HG03520 (cell line): ENCODE data around the gene SMAD3.

Source experiments
- ATAC-seq: cut with Tn5 transposase; IDR thresholded peaks from one replicate; pipeline ENCODE4 v1.9.1; 2021; ENCODE audit warnings: mild to moderate bottlenecking, moderate library complexity; ENCODE audit not compliant: unreplicated experiment

Gene SMAD3

DNA sequence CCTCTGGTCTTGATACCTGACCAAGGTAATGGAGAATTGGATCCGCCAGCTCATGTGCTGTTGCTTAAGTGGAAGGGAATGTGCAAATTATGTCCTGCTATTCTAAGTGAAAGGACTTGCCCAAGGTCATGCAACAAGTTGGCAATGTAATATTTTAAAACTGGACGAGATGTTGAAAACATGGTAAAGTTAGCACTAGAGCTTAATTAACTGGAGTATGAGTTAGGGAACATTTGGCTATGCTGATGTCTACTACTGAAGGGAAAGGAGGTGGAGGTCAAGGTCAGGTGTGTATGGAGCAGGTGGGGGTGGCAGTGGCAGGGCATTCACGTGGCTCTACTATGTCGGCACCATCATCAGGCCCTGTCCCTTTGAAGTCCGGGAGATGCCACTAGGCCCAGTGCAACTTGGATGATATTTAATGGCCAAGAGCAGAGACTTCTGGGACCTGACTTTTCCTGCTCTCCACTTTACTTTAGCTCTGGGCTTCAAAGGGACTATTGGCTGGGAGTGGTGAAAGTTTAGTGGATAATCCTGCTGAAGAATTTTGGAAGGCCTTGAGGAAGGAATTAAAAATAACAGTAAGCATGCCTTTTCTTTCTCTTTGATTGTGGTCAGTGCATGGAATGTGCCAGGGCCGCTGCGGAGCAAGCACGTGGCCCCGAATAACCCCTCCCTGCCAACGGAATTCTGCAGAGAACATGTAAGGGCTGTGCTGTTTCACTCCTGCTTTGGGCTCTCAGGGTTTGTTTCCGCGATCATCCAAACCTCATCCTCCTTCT is 14.9 kb downstream of the SMAD3 start:
- no peak for ATAC-seq

DNA sequence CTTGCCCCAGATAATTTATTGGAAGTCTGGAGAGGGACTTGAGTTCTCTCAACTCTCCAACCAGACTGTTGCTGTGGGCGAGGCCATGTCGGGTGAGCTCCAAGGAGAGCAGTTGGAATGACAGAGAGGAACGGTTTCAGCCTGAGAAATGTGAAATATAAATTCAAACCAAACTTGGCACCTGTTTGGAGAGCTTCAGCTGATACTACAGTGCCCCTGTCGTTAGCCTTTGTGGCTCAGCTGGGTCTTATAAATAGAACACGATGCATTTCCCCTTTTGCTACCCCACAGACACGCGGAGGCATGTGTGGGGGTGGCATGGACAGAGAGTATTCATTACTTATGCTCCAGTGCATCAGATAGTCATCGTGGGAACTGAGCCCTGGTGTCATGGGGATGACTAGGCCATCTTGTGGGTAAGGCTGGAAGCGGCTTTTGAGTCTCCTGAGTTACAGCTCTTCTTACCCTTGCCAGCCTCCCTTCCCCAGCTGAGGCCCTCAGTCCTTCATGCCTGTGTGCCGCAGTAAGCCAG is 15.6 kb downstream of the SMAD3 start:
- ATAC-seq: no peak

DNA sequence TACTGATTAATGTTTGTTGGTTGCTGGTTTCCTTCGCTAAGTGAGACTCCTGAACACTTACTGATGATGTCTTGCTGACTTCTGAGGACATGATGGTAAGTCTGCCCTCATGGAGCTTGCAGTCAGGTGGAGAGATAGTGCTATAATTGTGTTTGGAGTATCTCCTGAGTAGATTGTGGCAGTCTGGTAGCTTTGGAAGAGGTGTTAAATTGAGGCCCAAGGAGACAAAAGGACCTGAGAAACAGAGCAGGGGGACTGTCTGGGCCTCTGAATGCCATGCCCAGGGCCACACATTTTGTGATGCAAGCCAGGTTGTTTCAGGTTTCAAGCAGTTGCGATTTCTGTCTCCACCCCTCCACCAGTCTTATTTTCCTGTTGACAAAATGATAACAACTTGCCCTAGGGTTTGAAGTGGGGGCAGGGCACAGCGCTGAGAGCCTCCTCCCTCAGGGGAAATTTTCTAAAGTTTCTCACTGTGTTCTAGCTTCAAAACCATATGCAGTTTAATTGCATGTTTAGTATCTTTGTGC is 16.7 kb downstream of the SMAD3 start:
- no peak for ATAC-seq

DNA sequence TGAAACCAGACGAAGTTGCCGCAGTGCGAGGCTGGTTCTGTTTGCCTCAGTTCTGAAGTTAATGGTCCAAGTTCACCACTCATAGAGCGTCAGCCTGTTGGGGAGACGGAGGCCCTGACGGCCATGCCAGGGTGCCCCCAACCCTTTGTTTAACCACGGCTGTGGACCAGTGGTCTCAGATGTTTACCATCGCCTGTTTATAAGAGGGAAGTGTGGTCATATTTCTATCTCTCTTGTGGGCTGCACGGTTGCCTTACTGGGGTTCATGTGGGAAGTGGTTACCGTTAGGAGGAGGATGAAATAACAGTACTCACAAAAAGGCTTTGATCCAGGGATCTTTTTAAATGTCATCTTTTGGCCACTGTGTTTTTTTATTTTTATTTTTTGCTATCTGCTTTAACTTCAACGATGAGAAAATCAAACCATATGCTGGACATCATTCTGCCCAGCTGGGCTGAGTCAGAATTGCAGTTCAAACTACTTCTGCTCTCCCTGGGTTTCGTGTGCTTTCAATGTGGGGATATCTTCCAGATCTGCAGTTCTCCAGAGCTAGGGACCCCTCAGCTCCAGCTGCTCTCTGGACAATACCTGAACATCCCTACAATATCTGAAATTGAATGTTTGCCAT is 17.8 kb downstream of the SMAD3 start:
- no peak for ATAC-seq

DNA sequence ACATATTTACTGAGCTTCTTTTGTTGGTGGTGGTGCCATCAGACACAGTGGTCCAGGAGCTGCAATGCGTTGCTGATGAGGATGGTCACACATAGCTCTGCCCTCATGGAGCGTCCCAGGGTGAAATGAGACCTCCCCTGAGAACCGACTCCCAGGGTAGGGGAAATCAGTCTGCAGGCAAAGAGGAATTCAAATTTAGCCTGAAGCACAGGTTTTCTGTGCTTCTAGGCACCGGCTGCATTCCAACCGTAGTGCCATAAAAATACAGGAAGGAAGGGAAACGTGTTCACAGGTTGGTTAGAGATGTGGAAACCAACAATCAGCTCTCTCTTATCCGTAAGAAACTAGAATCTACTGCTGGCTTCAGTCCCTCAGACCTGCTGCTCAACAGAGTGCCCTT is 19.2 kb downstream of the SMAD3 start:
- ATAC-seq: no peak

DNA sequence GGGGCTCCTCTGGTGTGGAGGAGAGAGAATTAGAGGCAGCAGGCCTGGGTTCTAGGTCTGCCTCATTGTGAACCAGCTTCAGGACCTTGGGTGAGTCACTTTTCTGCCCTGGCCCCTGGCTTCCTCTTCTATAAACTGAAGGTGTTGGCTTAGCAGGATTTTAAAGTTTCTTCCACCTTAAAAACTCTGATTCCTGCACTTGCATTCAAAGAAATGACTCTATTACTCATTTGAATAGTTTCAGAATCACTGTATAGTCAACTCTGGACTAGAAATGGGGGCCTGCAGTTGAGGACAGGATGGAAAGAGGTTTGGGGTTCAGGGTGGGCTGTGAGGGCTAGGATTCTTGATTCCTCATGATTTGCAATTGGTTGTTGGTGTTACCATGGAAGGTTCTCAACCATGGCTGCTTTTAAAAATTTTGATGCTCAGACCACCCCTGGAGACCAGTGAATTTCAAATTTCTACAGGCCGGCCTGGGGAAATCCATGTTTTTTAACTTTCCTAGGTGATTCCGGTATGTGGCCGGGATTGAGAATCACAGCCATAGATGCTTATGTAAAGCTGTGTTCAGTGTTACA is 19.9 kb downstream of the SMAD3 start:
- ATAC-seq: peak; percentile 32

DNA sequence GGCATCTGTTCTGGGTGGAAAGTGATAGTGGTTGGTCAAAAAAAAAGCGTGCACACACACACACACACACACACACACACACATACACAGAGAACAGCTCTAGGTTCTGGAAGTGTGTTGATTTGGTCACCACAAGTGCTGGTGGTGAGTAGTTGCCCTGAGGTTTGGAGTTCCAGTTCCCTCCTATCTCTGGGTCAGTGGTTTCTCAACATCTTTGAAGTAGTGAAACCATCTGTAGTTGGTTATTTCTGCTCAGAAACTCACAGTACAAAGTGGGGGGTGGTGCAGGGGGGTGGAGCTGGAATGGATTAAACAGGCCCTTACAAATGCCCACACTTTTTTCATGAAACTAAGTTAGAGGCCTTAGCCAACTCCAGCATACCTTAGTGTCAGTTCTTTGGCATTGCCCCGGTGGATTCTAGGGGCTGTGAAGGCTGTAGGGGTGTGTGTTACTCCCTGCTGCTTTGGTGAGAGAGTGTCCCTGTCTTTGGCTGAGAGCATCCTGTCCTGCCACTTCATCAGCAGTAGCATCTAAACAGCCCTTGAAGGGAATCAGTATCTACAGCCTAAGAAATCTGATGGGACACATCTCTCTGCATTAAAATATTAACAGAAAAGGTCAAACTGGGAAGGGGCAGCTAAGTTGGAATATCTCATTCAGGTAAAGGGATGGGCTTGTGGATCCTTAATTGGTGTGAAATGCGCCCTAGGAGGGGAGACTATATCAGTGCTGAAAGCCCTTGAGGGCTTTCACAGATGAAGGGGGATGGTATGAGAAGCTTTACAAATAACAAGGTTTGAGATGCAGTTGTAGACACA is 20.6 kb downstream of the SMAD3 start:
- peak; percentile 48 for ATAC-seq

DNA sequence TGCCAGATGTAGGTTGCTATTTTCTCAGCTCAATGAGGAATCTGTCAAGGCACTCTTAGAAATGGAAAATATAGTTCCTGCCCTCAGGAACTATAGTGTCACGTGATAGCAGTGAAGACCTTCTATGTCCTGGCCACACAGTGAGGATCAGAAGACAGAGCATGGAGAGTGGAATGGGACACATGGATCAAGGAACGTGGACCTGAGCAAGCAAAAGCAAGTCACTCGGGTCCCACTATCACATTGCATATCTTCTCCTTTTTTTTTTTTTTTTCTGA is 21.2 kb downstream of the SMAD3 start:
- no peak for ATAC-seq

DNA sequence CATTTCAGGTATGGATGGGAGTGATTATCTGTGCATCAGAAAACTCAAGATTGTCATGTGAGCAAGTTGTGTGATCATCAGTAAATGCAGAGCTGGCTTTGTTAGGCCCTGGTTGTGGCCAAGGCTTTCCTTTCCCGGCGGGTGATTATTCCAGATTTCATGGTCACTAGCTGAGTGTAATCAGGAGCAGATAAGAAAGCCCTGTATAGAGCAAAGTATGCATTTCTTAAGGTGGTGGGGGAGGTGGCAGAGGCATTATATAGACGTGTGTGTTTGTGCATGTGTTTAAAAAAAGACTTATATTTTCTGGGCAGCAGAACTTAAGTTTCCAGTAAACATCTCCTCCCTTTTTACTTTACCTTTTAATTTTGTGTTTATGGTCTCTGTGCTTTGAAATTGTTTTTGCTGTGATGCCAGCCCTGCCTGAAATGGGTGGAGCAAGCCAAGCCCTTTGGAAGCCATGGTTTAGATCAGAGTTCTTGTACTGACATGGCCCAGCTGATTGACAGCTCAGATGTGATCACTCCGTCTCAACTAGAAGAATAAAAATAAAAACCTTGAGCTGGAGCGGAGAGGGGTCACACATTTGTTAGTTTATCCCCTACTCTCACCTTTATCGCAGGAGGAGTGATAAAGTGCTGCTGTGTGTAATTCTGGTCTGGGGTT is 22.2 kb downstream of the SMAD3 start:
- ATAC-seq: no peak

DNA sequence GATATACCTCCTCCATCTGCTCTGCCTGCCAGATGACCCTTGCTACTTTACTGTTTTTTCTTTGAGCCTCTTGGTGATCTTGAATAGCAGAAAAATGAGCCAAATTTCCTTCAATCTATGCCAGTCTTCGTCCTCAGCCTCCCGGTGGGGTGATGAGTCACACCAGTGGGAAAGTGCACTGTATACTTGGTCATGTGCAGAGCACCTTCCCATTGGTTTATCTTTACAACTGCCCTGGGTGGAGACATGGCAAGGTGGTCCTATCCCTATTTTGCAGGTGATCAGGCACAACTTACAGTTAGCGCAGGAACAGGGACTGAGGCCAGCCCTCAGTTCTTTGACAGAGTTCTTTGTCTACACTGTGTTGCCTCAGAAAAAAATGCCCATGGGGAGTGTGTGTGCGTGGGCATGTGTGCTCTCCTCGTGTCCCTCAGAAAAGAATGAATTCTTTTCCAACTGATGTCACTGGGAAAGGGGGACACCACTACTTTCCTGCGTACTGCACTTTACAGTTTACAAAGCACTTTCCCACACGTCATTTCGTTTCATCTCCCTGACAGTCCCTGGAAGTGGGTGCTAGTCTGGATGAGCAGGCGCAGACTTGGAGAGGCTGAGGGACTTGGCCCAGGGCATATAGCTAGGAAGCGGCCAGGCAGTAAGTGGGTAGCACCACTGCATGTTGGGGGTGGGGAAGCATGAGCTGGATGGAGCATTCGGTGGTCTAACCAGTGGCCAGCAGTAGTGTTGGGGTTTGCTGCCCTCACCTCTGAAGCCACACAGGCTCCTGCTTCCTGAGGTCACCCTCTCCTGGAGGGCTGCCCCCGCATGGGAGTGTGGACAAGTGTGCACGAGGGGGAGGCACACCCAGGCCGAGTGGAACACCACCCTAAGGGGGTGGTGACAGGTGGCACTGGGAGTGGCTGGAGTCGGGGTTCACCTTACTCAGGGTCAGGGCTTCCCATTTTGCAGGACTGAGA is 24.1 kb downstream of the SMAD3 start:
- ATAC-seq: no peak

DNA sequence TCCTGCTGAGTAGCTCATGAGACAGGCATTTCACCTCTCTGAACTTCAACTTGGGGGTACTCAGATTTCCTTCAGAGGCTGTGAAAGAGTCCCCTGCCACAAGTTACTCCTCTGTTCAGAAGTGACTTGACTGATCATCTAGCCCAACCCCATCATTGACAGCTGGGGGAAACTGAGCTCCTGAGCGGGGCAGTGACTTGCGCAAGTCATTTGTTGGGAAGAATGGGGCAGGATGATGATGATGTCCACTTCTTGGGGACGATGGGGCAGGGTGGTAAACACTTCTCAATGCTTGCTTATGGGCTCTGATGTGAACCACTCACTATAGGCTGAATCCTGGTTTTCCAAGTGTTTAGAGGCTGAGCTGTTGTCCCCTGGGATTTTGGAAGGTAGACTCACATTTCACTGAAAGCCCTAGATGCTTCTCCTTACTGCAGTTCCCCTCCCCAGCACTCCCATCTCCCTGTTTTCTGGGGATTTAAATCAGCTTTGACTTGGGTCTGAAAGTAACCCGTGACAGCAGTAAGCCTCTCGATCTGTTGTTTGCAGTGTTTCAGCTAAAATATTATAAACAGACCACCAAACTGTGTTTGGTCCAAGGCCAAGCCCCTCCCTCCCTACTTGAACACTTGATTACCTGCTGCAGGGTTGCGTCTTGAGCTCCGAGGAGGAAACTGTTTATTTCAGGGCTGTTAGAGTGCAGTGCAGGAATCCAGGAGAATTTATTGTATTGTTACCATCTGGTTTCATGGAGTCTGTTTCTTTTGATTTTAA is 25.1 kb downstream of the SMAD3 start:
- no peak for ATAC-seq

DNA sequence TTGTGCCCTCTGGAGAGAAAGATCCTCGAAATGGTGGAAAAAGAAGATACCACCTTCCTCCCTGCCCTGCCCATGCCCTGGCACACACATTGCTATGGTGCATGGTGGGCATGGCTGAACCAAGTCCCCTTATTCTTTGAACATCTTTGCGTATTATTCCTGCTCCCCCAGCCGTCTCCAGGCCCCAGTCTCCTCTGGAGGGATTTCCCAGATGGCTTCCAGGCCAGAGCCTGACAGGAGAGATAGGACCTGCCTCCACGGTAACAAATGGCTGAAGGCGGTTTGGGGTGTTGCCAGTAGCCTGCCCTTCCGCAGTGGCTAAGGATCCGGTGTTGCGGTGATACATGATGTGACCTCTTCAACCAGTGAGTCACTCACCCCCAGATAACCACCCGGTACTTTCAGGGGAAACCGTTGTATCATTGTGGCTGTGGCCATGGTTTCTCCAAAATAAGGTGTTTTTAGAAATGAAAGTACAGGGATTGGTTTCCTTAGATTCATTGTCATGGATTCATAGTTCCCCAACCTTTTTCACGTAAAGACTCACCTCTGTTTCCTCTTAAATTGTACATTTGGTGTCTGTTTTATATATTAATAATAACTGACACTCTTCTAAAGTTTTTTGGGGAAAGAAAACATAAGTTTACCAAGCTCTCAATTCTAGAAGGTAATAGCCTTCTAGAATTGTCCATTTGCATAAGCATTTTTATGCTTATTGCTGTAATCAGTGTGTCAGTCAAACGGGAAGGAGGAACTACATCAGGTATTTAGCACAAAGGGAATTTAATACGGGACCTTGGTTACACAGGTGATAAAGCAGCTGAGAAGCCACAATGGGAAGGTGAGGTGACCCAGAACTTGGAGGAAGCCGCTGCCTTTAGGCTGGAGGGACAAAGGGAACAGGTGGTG is 25.9 kb downstream of the SMAD3 start:
- ATAC-seq: peak; percentile 63

DNA sequence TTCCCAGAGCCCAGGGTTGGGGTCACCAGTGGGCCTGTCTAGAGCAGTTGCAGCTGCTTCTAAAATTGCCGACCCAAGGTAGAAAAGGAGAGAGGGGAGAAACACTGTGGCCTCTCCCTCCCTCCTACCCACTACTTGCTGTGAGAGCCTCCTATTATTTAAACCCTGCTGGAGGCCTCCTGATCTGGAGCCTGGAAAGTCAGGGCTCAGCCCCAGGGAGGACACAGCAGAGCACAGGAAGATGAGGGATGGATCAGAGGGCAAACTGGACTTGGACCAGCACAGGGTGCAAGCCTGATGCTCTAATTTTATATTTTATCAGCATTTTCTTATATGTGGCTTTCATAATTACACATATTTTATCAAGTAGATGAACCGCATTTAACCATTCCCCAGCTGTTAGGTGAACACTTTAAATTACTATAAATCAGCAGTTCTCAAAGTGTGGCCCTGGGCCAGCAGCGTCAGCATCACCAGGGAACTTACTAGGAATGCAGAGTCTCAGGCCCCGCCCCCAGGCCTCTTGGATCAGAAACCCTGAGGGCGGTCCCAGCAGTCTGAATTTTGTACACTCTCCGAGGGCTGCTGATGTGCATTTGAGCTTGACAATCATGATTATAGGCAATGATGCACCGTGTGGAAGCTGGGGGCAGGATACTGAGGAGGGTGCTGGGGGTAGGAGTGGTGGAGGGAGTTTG is 26.7 kb downstream of the SMAD3 start:
- ATAC-seq: no peak

DNA sequence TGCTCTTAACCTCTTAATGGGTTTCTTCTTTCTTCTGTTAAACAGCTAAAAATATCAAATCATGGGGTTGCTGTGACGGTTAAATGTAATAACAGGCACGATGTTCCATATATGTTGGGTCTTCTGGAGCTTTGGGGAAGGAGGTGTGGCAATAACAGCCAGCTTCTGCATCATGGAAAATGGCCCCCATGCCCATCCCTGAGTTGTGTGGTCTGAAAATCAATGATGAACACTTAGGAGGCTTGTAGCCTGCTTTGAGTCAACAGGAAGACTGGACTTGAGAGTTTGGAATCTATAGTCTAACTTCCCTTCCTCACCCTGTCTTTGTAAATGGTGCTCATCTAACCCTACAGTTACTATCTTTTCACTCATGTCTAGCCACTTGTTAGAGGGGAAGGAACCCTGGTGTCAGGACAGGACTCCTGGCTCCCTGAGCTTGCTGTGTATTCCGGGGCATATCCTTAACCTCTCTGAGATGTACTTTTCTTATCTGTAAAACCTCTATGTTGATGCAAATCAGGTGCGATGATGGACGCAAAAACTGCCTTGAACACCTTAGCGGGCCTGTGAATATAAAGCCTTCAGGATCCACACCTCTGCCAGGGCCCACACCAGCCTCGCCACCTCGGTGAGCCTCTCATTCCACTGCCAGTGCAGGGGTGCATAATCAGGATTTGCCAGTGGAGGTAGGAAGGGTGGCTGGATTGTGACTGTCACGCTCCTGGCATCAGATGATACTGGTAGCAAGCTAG is 27.5 kb downstream of the SMAD3 start:
- ATAC-seq: no peak

DNA sequence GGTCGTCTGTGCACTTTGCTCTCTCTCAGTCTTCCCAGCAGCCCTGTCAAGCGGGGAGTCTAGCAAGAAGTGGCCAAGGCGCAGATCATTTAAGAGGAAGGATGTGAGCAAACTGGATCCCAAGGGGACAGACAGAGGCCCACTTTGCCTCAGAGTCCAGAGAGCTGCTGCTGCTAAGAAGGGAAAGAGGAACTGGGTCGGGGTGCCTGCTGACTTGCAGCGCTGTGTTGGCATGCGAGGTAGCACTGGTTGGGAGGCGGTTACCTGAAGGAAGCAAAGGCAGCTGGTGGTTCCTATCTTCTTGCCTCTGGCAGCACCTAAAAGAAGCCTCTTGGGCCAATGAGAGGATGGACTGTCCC is 28.1 kb downstream of the SMAD3 start:
- no peak for ATAC-seq

DNA sequence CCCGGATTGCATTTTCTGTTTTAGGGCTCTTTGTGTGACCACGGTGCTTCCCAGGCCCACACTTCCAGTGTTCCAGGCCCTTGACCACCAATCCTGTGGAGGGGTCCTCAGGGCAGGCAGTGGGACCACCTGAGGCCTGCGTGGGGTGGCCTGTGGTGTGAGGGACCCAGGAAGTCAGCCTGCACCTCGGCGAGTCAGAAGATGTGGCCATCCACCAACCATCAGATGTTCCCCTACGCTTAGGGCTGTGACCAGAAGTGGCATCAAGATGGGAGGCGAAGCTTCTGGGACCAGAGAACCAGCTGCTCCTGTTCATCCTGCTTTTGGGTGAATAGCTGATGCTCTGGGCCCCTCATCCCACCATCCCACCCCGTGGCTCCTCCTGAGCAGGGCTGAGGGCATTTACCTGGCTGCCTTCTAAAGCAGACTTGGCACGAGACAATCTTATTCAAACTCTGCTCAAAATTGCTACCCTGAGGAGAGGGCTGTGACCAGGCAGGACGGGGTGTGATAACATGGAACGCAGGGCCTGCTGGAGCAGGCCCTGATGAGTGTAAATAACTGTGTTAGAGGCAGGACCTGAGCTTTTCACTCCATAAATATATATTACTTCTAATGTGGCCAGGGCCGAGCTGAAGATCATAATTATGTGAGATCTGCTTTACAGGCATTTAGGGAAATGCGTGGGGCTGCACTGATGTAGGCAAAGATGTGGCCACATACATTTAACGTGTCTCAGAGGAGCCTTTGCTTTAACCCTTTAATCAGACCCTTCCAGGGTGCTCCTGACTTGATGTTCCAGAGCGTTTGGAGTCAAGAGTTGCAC is 28.8 kb downstream of the SMAD3 start:
- ATAC-seq: no peak
